GM12891 (cell line): ENCODE data around the gene PKNOX2.

Experiments used
- PAX5 ChIP-seq: IDR thresholded peaks from 2 replicates; pipeline ENCODE4 v1.6.1; 2011; ENCODE audit warnings: low read length, moderate library complexity, mild to moderate bottlenecking; ENCODE audit not compliant: insufficient read depth, severe bottlenecking
- POLR2A ChIP-seq: IDR thresholded peaks from 2 replicates; pipeline ENCODE4 v1.6.1; 2011; ENCODE audit warnings: low read depth, low read length, control low read depth
- POLR2AphosphoS5 ChIP-seq: IDR thresholded peaks from 2 replicates; pipeline ENCODE4 v1.6.1; 2011; ENCODE audit warnings: low read depth, low read length, control low read depth
- POU2F2 ChIP-seq: IDR thresholded peaks from 2 replicates; pipeline ENCODE4 v1.6.1; 2011; ENCODE audit warnings: low read depth, mild to moderate bottlenecking, control low read depth, low read length, moderate library complexity
- SPI1 ChIP-seq: IDR thresholded peaks from 2 replicates; pipeline ENCODE4 v1.6.1; 2011; ENCODE audit warnings: low read depth, low read length, control low read depth
- TAF1 ChIP-seq: IDR thresholded peaks from 2 replicates; pipeline ENCODE4 v1.6.1; 2011; ENCODE audit warnings: low read depth, low read length, control low read depth

GRCh38 chr11:125167292-125167953, 2.9 kb downstream of the PKNOX2 start:
- TF ChIP-seq POLR2A (no peak), TAF1 (no peak), POLR2AphosphoS5 (no peak), PAX5 (no peak), SPI1 (no peak), POU2F2 (no peak)
